ENCODE data around the gene C10orf53.
"Not testable (repeated sequence)": the region's sequence is repeated elsewhere in the genome, so short reads cannot be mapped to it uniquely, and the experiment has no call there.

Gene C10orf53

GRCh38 chr10:49652421-49653272 lies 26.8 kb upstream of the C10orf53 start:
- no peak for DNase-seq (ENCODE audit: low read depth)

GRCh38 chr10:49653273-49653929 lies 26.1 kb upstream of the C10orf53 start:
- no peak for DNase-seq (ENCODE audit: low read depth)

- DNase-seq (ENCODE audit: low read depth), result no peak
Measured at GRCh38 chr10:49654036-49654693, 25.3 kb upstream of the C10orf53 start.

- DNase-seq (ENCODE audit: low read depth), result no peak
Measured at GRCh38 chr10:49655099-49655498, 24.4 kb upstream of the C10orf53 start.

GRCh38 chr10:49656845-49657493 lies 22.5 kb upstream of the C10orf53 start:
- no peak for DNase-seq (ENCODE audit: low read depth)

GRCh38 chr10:49657606-49658005 lies 21.8 kb upstream of the C10orf53 start:
- DNase-seq (ENCODE audit: low read depth), result no peak

- no peak for DNase-seq (ENCODE audit: low read depth)
Measured at GRCh38 chr10:49661140-49661856, 18.2 kb upstream of the C10orf53 start.

- DNase-seq (ENCODE audit: low read depth), result no peak
Measured at GRCh38 chr10:49662169-49662830, 17.2 kb upstream of the C10orf53 start.

GRCh38 chr10:49663596-49663995 lies 15.9 kb upstream of the C10orf53 start:
- no peak for DNase-seq (ENCODE audit: low read depth)

- DNase-seq (ENCODE audit: low read depth), result no peak
Measured at GRCh38 chr10:49664006-49664841, 15.2 kb upstream of the C10orf53 start.

GRCh38 chr10:49664842-49665355 lies 14.6 kb upstream of the C10orf53 start:
- DNase-seq (ENCODE audit: low read depth), result no peak

- no peak for DNase-seq (ENCODE audit: low read depth)
Measured at GRCh38 chr10:49666054-49666615, 13.3 kb upstream of the C10orf53 start.

- DNase-seq (ENCODE audit: low read depth), result no peak
Measured at GRCh38 chr10:49666685-49667084, 12.8 kb upstream of the C10orf53 start.

- DNase-seq (ENCODE audit: low read depth), result no peak
Measured at GRCh38 chr10:49667991-49668390, 11.5 kb upstream of the C10orf53 start.

- no peak for DNase-seq (ENCODE audit: low read depth)
Measured at GRCh38 chr10:49668684-49669083, 10.8 kb upstream of the C10orf53 start.

GRCh38 chr10:49678827-49679479 lies 498 bp upstream of the C10orf53 start:
- DNase-seq (ENCODE audit: low read depth), result no peak

- not testable (repeated sequence) for DNase-seq (ENCODE audit: low read depth)
Measured at GRCh38 chr10:49682449-49682848, 3.0 kb downstream of the C10orf53 start.

GRCh38 chr10:49682879-49683278 lies 3.4 kb downstream of the C10orf53 start:
- no peak for DNase-seq (ENCODE audit: low read depth)

GRCh38 chr10:49686651-49687050 lies 7.2 kb downstream of the C10orf53 start:
- DNase-seq (ENCODE audit: low read depth), result no peak
